ENCODE data around the gene ZRANB3.
"Not testable (repeated sequence)": the region's sequence is repeated elsewhere in the genome, so short reads cannot be mapped to it uniquely, and the experiment has no call there.

Gene ZRANB3

DNA sequence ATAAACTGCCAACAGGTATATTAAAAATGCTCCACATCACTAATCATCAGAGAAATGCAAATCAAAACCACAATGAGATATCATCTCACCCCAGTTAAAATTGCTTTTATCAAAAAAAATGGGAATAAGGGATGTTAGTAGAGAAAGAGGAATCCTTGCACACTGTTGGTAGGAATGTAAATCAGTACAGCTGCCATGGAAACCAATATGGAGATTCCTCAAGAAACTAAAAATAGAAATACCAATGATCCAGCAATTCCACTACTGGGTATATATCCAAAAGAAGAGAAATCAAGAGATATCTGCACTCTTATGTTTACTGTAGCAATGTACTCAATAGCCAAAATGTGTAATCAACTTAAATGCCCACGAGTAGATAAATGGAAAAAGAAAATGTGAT is 40.6 kb downstream of the ZRANB3 start:
- DNase-seq (ENCODE audit: low spot score) = no peak

GRCh38 chr2:135485441-135485840 is 45.6 kb downstream of the ZRANB3 start:
- no peak for DNase-seq (ENCODE audit: low spot score)

DNA sequence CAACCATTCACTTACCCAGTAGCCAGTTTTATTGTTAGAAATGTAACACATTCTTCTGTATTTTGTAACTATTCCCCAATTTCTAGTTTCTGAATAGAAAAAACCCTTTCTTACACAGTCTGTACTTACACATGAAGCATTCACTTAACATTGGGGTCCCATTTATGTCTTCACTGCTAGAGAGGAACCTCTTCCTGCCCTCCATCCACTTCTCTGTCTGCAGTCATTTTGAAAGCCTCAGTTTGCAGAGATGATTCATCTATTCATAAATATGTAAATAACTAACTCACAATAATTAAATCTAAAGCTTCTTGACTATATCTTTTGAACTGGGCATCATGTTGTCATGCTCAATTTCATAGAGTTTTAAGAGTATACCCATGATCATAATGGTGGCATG is 55.9 kb downstream of the ZRANB3 start:
- DNase-seq (ENCODE audit: low spot score) = no peak

DNA sequence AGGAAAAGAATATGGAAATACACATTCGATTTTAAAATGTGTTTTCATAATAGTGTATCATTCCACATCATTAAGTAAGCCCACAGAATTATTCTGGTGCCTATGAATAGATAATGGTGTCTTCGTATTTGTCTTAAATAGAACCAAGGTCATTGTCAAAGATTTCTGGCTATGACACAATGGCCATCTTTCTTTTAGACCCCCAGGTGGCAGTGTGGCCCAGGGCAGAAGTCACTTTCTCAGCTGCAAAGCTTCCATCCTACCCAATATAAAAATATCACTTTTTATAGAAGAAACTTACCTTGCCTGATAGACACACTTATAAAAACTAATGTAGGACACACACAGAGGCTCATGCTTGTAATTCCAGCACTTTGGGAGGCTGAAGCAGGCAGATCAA is 57.5 kb downstream of the ZRANB3 start:
- peak; percentile 3 for DNase-seq (ENCODE audit: low spot score)

GRCh38 chr2:135471106-135471505 is 59.9 kb downstream of the ZRANB3 start:
- DNase-seq (ENCODE audit: low spot score) = no peak

- no peak for DNase-seq (ENCODE audit: low spot score)
Measured at GRCh38 chr2:135457279-135457678, 73.7 kb downstream of the ZRANB3 start.

GRCh38 chr2:135456835-135457234 is 74.2 kb downstream of the ZRANB3 start:
- no peak for DNase-seq (ENCODE audit: low spot score)

DNA sequence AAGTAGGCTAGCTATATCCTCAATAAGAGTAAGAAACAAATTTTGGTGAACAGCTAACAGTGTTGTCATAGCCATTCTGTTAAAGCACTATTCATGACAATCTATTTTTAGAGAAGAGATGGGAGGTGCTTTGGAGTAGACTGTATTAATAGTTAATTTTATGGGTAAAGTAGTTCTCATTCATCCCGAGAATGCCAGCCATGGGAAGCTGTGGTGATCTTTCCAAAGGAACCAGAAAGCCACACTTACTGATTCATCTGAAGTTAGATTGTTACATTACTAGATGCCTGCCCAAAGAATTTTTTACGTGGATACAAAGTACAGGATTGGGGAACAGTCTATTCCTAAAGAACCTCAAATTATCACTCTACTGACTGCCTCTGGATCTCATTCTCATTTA is 74.6 kb downstream of the ZRANB3 start:
- DNase-seq (ENCODE audit: low spot score) = no peak

DNA sequence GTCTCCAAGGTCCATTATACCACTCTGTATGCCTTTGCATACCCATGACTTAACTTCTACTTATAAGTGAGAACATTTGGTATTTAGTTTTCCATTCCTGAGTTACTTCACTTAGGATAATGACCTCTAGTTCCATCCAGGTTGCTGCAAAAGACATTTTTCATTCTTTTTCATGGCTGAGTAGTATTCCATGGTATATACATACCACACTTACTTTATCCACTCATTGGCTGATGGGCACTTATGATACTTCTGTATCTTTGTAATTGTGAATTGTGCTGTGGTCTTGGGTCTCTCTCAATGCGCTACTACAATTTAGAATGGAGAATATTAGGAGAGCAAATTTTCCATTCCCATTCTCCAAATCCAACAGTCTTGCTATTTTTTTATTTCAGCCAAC is 76.4 kb downstream of the ZRANB3 start:
- no peak for DNase-seq (ENCODE audit: low spot score)

DNA sequence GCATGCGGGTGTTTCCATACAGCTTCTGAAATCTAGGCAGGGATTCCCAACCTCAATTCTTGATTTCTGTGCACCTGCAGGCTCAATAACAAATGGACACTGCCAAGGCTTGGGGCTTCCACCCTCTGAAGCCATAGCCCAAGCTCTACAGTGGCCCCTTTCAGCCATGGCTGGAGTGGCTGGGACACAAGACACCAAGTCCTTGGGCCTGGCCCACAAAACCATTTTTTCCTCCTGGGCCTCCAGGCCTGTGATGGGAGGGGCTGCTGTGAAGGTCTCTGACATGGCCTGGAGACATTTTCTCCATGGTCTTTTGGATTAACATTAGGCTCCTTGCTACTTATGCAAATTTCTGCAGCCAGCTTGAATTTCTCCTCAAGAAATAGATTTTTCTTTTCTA is 78.0 kb downstream of the ZRANB3 start:
- DNase-seq (ENCODE audit: low spot score) = not testable (repeated sequence)

DNA sequence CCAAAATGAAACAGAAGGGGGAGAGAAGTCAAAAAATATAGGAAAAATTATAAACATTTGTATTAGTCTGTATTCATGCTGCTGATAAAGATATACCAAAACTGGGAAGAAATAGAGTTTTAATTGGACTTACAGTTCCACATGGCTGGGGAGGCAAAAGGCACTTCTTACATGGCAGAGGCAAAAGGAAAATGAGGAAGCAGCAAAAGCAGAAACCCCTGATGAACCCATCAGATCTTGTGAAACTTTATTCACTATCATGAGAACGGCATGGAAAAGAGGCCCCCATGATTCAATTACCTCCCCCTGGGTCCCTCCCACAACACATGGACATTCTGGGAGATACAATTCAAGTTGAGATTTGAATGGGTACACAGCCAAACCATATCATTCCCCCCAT is 79.1 kb downstream of the ZRANB3 start:
- DNase-seq (ENCODE audit: low spot score) = no peak

GRCh38 chr2:135443013-135443412 is 88.0 kb downstream of the ZRANB3 start:
- not testable (repeated sequence) for DNase-seq (ENCODE audit: low spot score)

- DNase-seq (ENCODE audit: low spot score) = not testable (repeated sequence)
Measured at GRCh38 chr2:135435155-135435554, 95.9 kb downstream of the ZRANB3 start.

GRCh38 chr2:135424849-135425248 is 106.2 kb downstream of the ZRANB3 start:
- no peak for DNase-seq (ENCODE audit: low spot score)

- no peak for DNase-seq (ENCODE audit: low spot score)
Measured at GRCh38 chr2:135422898-135423297, 108.1 kb downstream of the ZRANB3 start.

- DNase-seq (ENCODE audit: low spot score) = no peak
Measured at GRCh38 chr2:135411646-135412045, 119.4 kb downstream of the ZRANB3 start.

DNA sequence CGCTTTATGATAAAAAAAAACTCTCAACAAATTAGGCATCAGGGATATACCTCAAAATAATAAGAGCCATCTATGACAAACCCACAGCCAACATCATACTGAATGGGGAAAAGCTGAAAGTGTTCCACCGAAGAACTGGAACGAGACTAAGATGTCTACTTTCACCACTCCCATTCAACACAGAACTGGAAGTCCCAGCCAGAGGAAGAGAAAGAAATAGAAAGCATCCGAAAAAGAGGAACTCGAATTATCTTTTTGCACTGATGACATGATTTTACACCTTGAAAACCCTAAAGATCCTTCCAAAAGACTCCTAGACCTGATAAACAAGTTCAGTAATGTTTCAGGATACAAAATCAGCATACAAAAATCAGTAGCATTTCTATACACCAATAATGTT is 121.6 kb downstream of the ZRANB3 start:
- DNase-seq (ENCODE audit: low spot score) = no peak

- DNase-seq (ENCODE audit: low spot score) = not testable (repeated sequence)
Measured at GRCh38 chr2:135396259-135396658, 134.8 kb downstream of the ZRANB3 start.

DNA sequence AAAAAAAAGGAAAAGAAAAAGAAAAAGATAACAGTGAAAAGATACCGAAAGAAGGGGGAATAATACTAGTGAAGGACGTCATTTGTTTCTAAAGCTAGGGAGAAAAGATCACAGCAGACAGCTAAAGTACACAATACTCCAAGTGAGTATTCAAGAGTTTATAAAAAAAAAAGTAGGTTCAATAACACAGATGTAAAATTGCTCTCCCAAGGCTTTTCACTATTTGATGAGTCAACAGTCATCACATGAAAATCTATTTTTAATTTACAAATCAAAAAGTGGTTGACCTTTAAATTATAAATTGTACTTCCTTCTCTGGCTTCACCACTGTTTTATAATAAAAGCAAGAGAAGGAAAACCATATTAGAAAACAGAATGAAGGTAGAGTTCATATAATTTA is 144.0 kb downstream of the ZRANB3 start:
- no peak for DNase-seq (ENCODE audit: low spot score)

GRCh38 chr2:135378591-135378990 is 152.4 kb downstream of the ZRANB3 start:
- no peak for DNase-seq (ENCODE audit: low spot score)

GRCh38 chr2:135373702-135374101 is 157.3 kb downstream of the ZRANB3 start:
- DNase-seq (ENCODE audit: low spot score) = no peak

- no peak for DNase-seq (ENCODE audit: low spot score)
Measured at GRCh38 chr2:135349941-135350340, 181.1 kb downstream of the ZRANB3 start.

- DNase-seq (ENCODE audit: low spot score) = not testable (repeated sequence)
Measured at GRCh38 chr2:135348096-135348704, 182.8 kb downstream of the ZRANB3 start.

GRCh38 chr2:135337071-135337470 is 193.9 kb downstream of the ZRANB3 start:
- peak; percentile 35 for DNase-seq (ENCODE audit: low spot score)

DNA sequence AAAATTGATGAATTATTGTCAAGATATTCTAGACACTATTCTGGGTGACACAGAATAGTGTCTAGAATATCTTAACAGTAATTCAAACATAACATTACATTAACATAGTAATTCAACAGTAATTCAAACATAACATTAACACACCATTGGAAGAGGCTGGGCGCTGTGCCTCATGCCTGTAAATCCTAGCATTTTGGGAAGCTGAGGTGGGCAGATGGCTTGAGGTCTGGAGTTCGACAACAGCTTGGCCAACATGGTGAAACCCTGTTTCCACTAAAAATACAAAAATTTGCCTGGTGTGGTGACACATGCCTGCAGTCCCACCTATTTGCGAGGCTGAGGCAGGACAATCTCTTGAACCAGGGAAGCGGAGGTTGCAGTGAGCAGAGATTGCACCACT is 195.8 kb downstream of the ZRANB3 start:
- no peak for DNase-seq (ENCODE audit: low spot score)

All from pons (tissue), 1 donor.